ENCODE results near the gene AP3D1.

- TF ChIP-seq, protein P1, sequence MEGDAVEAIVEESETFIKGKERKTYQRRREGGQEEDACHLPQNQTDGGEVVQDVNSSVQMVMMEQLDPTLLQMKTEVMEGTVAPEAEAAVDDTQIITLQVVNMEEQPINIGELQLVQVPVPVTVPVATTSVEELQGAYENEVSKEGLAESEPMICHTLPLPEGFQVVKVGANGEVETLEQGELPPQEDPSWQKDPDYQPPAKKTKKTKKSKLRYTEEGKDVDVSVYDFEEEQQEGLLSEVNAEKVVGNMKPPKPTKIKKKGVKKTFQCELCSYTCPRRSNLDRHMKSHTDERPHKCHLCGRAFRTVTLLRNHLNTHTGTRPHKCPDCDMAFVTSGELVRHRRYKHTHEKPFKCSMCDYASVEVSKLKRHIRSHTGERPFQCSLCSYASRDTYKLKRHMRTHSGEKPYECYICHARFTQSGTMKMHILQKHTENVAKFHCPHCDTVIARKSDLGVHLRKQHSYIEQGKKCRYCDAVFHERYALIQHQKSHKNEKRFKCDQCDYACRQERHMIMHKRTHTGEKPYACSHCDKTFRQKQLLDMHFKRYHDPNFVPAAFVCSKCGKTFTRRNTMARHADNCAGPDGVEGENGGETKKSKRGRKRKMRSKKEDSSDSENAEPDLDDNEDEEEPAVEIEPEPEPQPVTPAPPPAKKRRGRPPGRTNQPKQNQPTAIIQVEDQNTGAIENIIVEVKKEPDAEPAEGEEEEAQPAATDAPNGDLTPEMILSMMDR (IDR thresholded peaks at IDR 0.05), result no peak
- TF ChIP-seq ZFX (IDR thresholded peaks at IDR 0.05; ENCODE audit: borderline replicate concordance), result no peak
Measured at GRCh38 chr19:2084993-2085720, 66.2 kb downstream of the AP3D1 start.
